GM03348 (cell line): ENCODE results near the gene SEMA5A.
"Not testable (repeated sequence)": the region's sequence is repeated elsewhere in the genome, so short reads cannot be mapped to it uniquely, and the experiment has no call there.

ENCODE experiments used
- DNase-seq: peaks from one replicate; pipeline ENCODE4 v3.0.0; 2012; ENCODE audit warnings: low spot score

The SEMA5A gene

DNA sequence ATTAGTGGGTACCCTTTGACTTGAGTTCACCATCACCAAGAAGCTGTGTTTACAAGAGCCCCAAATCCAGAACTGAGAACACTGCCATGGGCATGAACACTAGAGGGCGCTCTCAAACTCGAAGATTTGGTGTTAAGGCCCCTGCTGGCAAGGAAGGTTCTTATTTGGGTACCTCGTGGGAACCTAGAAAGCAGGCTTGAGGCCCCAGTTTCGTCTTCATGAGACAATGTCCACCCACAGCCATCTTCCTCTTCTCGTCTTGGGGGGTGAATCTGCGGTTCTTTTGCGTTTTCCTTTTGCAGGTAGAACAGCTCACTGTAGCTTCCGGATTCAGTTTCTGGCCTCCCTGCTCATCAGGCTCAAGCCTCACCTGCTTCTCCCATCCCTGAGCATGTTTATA is 184.0 kb downstream of the SEMA5A start:
- no peak for DNase-seq

DNA sequence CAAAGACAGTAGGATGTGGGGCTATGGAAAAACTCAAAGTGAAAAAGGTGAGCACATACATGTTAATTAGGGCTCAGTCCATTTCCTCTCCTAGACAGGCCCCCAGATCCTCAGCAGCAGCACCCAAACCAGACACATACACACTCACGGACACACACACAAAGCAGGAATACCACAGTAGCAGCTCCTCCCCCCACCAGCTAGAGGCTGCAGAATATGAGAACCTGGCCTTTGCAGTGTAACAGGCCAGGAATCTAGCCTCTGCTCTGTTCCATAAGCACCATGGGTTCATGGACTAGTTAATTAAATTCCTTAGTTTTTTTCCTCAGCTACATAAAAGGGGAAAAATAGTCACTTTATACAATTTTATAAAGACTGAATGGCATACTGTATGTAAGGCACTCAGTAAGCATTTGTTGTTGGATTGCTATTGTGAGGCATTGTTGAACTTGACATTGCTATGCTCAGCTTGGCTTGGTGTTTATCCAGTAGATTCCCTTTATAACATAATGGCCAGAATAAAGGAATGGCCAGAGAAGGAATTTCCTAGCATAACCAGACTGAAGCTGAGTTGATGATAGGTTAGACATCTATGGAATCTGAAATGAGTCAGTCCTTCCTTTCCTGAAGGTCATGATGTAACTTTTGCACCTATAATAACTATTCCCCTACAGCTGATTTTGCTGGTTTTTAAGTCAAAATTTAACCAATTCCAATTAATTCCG is 186.8 kb downstream of the SEMA5A start:
- DNase-seq = peak; percentile 67

DNA sequence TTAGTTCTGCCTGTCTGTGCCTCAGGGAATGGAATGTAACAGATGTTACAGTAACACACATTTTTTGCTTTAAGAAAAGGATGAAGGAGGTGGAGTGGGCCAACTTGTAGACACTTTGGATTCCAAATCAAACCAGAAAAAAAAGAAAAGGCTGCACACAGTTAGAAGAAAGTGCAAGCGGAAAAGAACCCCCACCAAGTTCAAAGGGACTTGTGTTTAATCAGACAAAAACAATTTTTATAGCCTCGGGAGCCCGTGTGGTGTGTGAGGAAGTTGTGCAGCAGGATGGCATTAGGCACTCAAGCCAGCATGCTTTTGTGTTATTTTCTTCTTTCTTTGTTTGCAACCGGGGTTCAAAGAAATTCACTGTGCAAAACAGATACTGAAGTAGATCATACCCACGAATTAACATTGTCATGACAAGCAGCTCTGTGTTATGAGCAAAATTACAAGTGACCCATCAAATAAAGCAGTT is 189.5 kb downstream of the SEMA5A start:
- no peak for DNase-seq

DNA sequence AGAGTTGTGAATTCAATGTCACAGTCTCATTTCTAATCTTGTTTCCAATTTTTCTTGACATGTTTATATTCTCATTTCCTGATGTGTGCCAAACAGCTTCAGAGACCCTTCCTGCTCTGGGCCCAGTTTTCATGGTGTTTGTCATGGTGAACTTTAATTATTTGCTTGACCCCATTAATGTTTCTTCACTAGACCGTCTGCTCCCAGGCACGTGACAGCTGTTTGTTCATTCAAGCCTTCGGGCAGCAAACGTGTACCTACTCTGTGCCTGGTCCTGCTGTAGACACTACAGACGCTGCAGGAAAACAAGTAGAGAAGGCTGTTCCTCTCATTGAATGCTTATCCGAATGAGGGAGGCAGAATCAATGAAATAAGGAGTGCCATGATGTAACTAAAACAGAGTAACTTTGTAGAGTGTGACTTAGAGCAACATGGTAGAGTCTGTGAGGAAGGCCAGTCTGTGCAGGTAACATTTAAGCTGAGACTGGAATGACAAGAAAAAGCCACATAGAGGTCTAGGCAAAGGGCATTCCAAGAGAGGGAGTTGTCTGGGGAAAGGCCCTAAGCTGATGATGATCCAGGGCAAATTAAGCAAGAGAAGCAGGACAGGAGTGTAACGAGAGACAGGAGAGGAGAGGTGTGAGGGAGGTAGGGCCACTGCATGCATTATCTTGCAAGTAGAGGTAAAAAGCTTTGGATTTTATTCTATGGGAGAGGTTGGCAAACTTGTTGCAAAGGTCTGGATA is 191.4 kb downstream of the SEMA5A start:
- no peak for DNase-seq

DNA sequence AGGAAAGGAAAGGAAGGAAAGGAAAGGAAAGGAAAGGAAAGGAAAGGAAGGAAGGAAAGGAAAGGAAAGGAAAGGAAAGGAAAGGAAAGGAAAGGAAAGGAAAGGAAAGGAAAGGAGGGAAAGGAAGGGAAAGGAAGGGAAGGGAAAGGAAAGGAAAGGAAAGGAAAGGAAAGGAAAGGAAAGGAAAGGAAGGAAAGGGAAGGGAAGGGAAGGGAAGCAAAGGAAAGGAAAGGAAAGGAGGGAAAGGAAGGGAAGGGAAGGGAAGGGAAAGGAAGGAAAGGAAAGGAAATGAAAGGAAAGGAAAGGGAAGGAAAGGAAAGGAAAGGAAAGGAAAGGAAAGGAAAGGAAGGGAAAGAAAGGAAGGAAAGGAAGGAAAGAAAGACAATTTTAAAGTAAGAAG is 192.8 kb downstream of the SEMA5A start:
- not testable (repeated sequence) for DNase-seq

DNA sequence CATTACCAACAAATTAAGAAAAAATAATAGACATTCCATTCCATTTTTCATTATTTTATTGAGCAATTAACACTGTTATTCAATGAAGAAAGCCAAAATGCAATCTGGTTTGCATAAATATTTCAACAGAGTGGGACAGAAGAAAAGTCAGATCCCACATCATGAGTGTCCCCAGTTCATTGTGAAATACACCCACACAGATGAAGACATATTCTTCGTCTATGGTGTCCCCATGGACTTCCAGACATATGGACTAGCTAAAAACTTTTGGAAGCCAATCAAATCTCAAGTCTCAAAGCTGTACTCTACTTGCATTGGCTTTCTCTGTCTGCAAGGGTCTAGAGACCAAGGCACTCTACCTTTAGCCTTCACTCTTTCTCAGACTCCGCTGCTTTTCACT is 194.3 kb downstream of the SEMA5A start:
- peak; percentile 61 for DNase-seq

DNA sequence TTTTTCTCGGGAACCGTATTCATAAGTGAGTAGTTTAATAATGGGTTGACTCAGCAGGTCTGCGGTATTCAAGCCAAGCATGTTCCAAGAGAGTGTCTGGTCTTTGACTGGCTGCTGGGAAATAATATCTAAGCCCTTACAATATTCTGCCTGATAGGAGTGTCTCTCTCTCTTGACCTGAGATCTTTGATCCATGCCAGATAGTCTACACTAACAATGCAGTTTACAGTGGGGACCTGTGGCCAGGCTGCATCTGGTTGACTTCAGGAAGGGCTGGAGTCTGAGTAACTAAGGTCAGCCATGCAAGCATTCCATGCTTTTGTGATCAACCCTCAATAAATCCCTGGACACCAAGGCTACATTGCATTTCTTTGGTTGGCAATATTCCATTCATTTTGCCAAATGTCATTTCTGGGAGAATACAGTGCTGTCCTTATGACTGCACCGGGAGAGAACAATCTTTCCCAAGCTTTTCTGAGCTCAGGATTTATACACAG is 195.5 kb downstream of the SEMA5A start:
- peak; percentile 61 for DNase-seq

DNA sequence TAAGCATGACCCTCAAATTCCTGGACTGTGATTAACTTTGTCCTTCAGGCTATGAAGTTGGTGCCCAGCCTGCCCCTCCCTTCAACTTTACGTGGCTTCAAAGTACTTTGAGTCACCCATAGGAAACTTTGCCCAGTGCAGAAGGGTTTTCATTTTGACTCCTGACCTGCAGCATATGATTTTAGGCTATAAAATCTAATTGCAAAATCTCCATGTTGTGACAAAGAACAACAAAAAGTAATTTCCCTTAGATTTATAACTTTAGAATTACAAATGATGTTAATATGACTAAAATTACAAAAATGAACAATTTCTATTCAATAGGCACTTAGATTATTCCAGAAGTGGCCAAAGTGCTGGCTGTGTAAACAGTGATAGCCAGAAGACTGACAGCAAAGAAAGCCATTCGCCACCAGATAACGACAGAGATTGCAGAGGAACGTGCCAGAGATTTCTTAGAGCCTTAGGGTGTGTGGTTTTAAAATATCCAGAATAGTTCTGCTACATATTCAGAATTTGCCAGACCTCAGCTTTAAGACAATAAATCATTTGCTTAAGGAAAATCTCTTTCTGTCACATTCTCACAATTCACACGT is 197.4 kb downstream of the SEMA5A start:
- peak; percentile 73 for DNase-seq

DNA sequence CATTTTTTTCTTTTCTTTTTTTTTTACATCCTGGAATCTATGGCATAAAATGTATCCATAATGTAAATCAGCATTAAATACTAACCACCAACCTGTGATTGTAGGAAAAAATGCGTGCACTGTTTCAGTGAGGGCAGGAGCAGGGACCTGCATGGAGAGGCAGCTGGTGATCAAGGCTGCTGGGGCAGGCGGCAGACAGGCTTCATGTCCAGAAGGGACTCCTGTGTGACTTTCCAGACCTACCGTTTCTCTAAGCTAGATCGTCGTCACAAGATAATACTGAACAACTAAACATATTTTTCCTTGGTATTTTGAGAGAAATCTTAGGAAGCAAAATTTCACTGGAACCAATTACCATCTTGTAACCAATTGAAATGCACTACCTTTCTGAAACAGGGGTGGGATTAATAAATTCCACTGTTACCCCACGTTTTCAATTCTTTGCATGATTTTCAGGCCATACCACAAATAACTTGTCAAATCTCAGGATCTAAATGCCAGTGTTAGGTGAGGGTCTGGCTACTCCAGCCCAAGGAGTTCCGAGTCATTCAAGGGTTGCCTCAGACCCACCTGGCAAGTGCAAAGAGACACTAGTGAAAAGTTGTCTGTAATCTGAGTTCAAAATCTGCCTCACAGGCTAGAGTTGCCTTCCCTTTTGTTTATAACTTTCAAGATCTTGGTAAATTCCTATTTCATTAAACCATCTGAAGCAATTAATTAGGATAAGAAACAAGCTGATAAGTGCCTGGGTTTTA is 198.2 kb downstream of the SEMA5A start:
- DNase-seq = peak; percentile 11

DNA sequence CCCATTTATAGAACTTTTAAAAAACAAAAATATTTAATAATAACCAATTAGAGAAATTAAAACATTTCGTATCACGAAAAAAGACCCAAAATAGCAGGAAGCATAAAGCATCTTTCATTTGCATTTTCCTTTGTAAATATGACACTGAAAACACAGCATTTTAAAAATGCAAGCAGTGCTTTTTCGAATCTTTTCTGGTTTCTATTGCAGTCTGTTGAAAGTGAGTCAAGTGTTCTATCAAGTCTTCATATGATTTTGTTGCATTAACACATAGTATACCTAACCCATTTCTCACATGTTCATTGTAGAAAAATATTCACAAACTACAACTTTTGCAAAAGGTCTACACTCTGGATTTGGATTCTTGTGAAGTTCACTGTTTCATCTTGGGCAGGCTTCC is 198.8 kb downstream of the SEMA5A start:
- no peak for DNase-seq

DNA sequence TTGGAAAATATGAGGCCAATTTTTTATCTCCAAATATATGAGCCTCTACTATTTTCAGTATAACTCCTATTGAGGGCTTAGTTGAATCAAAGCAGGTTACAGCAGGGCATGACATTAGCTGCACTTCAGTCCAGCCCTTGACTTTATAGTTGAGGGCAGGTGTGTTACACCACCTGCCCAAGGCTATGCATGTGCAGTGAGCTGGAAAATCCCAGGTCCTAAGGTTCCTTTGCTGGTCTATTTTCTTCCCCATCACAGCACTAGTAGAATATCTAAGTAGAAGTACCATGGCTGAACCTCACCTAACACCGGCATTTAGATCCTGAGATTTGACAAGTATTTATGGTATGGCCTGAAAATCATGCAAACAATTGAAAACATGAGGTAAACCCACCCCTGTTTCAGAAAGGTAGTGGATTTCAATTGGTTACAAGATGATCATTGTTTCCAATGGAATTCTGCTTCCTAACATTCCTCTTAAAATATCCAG is 201.1 kb downstream of the SEMA5A start:
- DNase-seq = no peak

DNA sequence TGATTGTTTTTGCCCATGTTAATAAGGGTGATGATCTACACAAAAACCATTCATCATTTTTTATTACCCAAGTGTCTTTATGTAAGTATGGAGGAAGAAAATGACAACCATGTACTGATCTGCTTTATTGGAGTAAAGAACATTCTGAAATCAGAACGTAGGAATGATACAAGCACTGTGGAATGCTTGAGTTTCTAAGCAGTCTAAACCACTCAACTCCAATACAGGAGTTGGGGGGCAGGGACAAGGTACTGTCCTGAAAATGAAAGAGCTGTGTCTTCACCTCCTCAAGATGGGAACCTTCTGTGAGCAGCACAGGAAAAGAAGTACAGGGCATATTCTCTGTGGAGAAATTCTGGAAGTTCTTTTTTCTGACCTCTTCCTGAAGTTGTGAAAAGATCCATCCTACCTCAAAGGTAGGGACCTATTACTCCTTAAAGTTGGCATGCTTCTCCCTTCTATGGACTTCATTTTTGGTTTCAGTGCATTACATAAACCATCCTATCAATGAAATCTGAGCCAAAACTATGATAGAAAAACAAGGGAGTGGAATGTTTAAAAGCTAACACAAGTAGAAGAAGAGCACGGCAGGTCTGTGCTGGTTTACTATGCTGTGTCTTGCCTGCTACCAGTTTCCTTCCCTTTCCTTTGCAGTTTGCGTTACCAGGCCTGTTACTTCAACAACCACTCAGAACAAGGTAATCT is 202.6 kb downstream of the SEMA5A start:
- peak; percentile 28 for DNase-seq

DNA sequence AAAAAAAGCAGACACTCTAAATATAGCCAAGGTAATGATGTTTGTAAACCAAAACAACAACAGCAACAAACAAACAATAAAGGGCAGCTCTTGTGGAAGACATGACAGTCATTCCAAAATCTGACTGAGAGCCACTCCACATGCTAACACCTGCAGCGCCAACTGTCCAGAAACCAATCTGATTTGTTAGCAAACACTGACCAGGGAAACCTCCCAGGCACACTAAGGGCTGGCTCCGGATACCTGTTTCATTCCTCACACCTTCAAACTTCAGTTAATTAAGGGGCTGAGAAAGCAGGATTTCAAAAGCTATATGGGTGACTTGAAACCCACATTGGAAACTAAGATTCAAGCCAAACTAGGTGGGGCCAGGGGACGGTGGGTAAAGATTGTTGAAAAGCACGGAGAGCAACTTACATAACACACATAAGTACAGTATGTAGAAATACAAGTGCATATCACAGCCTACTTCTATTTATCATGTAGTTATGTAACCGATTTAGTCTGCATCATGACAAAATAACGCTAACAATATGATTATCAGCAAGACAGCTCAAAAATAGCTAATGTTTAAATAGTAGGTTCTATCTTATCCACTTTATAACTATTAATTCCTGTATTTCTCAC is 203.6 kb downstream of the SEMA5A start:
- DNase-seq = no peak

DNA sequence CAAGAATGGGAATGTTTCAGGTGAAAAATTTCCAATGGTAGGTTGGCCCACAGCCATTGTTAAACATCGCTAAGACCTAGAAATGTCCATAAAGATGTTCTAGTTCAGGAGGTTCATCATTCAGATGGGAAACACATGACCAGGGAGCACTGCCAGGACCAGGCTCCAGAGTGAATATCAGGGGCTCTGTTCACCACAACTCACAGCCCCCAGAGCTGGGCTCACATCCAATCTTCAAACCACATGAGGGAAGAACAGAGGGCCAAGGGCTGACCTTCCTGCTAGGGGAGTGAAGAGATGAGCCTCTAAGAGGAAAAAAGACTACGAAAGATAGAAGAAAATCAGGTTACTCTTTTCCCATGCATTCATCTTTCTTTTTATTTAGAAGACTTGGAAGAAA is 205.8 kb downstream of the SEMA5A start:
- no peak for DNase-seq

DNA sequence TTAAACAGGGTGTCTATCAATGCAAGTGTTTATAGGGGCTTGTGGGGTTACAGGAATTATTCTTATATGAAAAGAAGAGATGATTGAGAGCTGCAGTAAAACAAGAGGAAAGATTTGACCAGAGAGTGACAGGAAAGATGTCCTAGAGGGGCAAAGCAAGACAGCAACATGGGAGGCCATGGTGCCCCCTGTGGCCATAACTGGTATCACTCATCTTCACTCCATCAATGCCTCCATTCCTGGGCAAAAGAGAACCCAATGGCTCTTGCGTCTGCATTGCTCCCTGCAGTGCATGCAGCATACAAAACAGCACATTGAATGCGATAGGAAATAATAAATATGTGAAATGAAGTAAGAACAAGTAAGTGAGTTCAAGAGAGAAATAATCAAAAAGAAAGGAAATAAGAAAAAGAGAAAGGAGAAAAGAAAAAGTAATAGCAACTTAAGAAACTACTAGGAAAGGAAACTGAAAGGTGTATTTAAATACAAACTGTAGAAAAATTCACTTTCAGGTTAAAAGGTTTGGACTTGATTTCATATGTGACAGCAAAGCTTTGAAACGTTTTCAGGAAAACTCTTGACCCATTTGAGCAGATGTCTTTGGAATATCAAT is 206.6 kb downstream of the SEMA5A start:
- DNase-seq = no peak

DNA sequence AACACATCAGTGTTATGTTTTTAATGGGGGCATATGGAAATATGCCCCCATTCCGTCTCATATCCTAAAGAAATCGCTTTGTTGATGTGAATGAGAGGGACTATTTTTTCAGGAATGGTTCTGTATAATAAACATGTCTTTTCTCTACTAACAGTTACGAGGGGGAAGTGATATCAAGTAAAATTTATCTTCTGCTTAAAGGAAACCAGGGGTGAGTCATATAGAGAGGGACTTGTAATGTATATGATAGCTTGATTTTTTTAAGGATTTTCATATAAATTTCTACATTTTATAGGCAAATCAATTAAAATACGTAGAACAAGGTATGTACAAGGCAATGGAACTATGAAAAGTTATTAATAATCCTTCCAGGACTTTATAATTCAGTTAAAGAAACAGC is 207.1 kb downstream of the SEMA5A start:
- DNase-seq = no peak

DNA sequence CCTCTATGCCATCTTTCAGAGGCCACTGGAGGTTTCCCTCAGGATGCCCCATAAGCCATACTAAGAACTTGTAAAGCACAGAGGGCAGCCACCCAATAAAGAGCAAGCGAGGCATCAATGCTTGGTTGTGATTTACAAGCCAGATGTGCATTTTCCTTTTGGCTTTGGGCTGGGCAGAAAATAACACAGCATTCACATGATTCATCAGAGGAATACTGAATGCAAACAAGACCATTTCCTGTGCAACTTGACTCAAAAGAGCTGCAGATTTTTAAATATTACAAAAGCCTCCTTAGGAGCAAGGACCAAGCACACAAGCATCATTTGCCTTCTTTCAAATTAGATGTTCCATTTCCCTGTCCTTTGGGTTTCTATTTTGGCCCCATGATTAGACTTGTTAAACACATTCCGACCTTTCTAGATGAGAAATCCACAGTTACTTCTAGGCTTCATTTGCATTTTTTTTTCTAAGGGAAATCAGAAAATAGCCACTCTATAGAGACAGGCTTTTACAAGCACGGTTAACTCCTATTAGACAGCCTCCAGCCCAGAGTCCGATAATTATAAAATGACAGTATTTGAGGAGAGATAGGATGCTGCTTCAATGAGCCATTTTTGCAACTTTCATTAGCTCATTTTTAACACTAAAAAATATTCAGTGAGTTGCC is 207.8 kb downstream of the SEMA5A start:
- peak; percentile 64 for DNase-seq

DNA sequence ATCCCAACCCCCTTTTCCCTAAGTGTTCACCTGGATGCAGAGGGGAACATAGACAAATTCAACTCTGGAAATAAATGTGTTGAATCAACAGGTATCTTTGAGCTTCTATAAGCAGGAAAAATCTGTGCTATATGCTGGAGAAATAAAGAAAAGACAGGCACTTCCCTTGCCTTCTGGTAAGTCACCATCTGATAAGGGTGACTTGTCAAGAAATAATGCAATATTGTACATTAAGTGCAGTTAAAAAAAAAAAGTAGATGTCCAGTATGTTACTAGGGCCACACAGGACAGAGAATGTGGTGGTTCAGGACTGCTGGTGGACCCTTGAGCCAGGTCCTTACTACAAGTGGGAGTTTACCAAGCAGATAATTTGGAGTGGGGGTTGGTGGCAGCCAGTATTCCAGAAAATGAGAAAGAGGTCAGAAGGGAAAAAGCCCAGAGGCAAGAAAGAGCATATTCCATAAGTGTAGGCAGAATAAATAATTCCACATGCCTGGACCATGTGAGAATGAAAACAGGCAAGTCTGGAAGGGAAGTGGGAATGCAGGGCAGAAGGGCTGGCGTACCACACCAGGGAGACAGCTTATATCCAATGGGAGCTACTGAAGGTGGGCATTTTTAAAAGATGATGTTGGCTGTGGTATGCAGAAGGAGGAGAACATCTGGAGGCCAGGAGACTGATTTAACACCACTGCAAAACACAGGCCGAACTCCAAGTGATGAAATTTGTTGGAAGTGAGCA is 209.9 kb downstream of the SEMA5A start:
- peak; percentile 24 for DNase-seq

DNA sequence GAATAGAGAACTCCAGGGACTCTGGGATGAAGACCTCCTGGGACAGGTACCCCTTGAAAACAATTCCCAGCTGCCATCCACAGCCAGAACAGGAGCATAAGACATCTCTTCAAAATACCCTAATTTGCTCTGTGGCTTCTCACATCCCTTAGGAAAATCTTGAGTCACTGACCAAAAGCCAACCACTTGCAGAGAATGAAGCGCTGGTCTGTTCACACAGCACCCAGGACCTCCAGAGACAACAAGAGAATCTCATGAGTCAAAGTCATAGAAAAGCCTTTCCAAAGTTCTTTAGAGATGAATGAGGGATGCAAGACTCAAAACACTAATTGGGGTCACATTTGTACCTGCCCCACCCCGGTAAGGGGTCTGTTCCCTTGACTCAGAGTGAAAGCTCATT is 210.6 kb downstream of the SEMA5A start:
- DNase-seq = no peak
